Fibroblast of lung (primary cell): ENCODE data around the gene NOG. TPM values are rescaled to one million over a fixed set of nuclear protein-coding genes. Genes with fewer than 3 reads are reported as not detected.

Experiments used
- DNase-seq, 2 donors: peaks; one replicate each; pipeline versions ENCODE4 v3.0.0 to v3.0.0-alpha.2; 2010; ENCODE audit warnings: low read depth in 2 of 2
- H2AFZ ChIP-seq: 2 replicates; pipeline ENCODE4 v1.5.1; 2012; ENCODE audit warnings: low read length, control low read depth, inconsistent platforms
- H3K27ac ChIP-seq: 2 replicates; pipeline ENCODE4 v1.5.1; 2011; ENCODE audit warnings: low read length, control low read depth; ENCODE audit not compliant: insufficient read depth
- H3K27me3 ChIP-seq: 2 replicates; pipeline ENCODE4 v1.5.1; 2011; ENCODE audit warnings: mild to moderate bottlenecking, low read length; ENCODE audit not compliant: control insufficient read depth, insufficient read depth
- H3K36me3 ChIP-seq: 2 replicates; pipeline ENCODE4 v1.5.1; 2011; ENCODE audit warnings: low read length; ENCODE audit not compliant: control insufficient read depth, insufficient read depth
- H3K4me1 ChIP-seq: 2 replicates; pipeline ENCODE4 v1.5.1; 2011; ENCODE audit warnings: low read length; ENCODE audit not compliant: control insufficient read depth, insufficient read depth; ENCODE audit errors: extremely low read depth
- H3K4me2 ChIP-seq: 2 replicates; pipeline ENCODE4 v1.5.1; 2011; ENCODE audit warnings: low read length, control low read depth; ENCODE audit not compliant: insufficient read depth; ENCODE audit errors: extremely low read depth
- H3K4me3 ChIP-seq, 4 experiments: fragments of 200-600 bp in 1 of 4; sonication (generic) in 1 of 4; replicated peaks in 1 of 4; 2 replicates each; pipeline ENCODE4 v1.5.1; 2011 to 2016; ENCODE audit warnings: low read length in 4 of 4, low read depth in 3 of 4, mild to moderate bottlenecking in 3 of 4, control low read depth in 2 of 4, inconsistent platforms in 1 of 4, mixed read lengths in 1 of 4; ENCODE audit not compliant: insufficient read depth in 1 of 4; ENCODE audit errors: control extremely low read depth in 1 of 4
- H3K79me2 ChIP-seq: 2 replicates; pipeline ENCODE4 v1.5.1; 2012; ENCODE audit warnings: mild to moderate bottlenecking, low read length, inconsistent platforms; ENCODE audit not compliant: control insufficient read depth, insufficient read depth
- H3K9ac ChIP-seq: 2 replicates; pipeline ENCODE4 v1.5.1; 2011; ENCODE audit warnings: mild to moderate bottlenecking, low read length, control low read depth; ENCODE audit not compliant: insufficient read depth
- H3K9me3 ChIP-seq: 2 replicates; pipeline ENCODE4 v1.5.1; 2012; ENCODE audit warnings: low read depth, low read length; ENCODE audit not compliant: control insufficient read depth, insufficient read depth
- H4K20me1 ChIP-seq: 2 replicates; pipeline ENCODE4 v1.5.1; 2011; ENCODE audit warnings: low read length; ENCODE audit not compliant: control insufficient read depth, insufficient read depth; ENCODE audit errors: extremely low read depth
- EZH2 ChIP-seq: IDR thresholded peaks from 2 replicates; pipeline ENCODE4 v1.5.1; 2012; ENCODE audit warnings: low read length, control low read depth, mild to moderate bottlenecking; ENCODE audit errors: missing control alignments
- polyA plus RNA-seq, 2 donors: library from polyadenylated mRNA; depleted of rRNA in 1 of 2; stranded (reverse) in 1 of 2; unstranded in 1 of 2; fragments of >200 nt; gene quantifications; 2 replicates each; pipeline ENCODE4 v1.2.1, GENCODE V29; 2011 to 2012; ENCODE audit warnings: missing spikeins in 1 of 2
- total RNA-seq: library from RNA; depleted of rRNA; stranded (reverse); fragments of >200 nt; gene quantifications from 2 replicates; pipeline ENCODE4 v1.2.1, GENCODE V29; 2014
- TF ChIP-seq, protein P1 (sequence below), 2 donors: IDR thresholded peaks in 1 of 2; conservative IDR thresholded peaks in 1 of 2; 1 replicate in 1 of 2; 2 replicates in 1 of 2; pipeline ENCODE4 v1.5.1; 2011 to 2012; ENCODE audit warnings: low read length in 2 of 2, control low read depth in 1 of 2, inconsistent platforms in 1 of 2, low read depth in 1 of 2, mild to moderate bottlenecking in 1 of 2

Gene NOG
- total and polyA plus RNA-seq, 2 donors (not counting 1 experiment from before 2014, with no cell fraction given), result 0.73 to 0.99 TPM

DNA sequence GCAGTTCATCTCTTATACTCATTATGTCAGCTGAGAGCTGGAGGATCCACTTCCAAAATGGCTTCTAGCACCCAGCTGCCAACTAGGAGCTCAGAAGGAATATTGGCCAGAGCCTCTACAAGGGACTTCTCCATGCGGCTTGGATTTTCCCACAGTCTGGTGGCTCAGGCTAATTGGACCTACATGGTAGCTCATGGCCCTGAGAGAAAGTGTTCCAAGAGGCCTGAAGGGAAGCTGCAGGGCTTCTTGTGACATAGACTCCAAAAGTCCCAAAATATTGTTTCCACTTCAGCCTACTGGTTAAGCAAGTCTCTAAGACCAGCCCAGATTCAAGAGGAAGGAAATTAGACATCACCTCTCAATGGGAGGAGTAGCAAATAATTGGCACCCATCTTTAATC lies 6.8 kb downstream of the NOG start:
- no peaks in the 10 kb centered on the region for H3K36me3 ChIP-seq
- H3K9ac ChIP-seq, result no peak overlapping the region
- H3K4me1 ChIP-seq, result peaks cover 3% of the 10 kb centered on the region
- no peak overlapping the region for H3K4me3 ChIP-seq
- H3K4me2 ChIP-seq, result no peak overlapping the region
- no peak for DNase-seq
- no peaks in the 10 kb centered on the region for H3K27me3 ChIP-seq
- H3K27ac ChIP-seq, result no peak overlapping the region
- no peaks in the 10 kb centered on the region for H4K20me1 ChIP-seq
- no peaks in the 10 kb centered on the region for H3K79me2 ChIP-seq
- TF ChIP-seq EZH2, result no peak
- TF ChIP-seq, protein P1, sequence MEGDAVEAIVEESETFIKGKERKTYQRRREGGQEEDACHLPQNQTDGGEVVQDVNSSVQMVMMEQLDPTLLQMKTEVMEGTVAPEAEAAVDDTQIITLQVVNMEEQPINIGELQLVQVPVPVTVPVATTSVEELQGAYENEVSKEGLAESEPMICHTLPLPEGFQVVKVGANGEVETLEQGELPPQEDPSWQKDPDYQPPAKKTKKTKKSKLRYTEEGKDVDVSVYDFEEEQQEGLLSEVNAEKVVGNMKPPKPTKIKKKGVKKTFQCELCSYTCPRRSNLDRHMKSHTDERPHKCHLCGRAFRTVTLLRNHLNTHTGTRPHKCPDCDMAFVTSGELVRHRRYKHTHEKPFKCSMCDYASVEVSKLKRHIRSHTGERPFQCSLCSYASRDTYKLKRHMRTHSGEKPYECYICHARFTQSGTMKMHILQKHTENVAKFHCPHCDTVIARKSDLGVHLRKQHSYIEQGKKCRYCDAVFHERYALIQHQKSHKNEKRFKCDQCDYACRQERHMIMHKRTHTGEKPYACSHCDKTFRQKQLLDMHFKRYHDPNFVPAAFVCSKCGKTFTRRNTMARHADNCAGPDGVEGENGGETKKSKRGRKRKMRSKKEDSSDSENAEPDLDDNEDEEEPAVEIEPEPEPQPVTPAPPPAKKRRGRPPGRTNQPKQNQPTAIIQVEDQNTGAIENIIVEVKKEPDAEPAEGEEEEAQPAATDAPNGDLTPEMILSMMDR (conservative IDR thresholded peaks at IDR 0.05 in 1 of 2, IDR thresholded peaks at IDR 0.05 in 1 of 2; ENCODE audit: low read depth in 1 of 2, low read length in 2 of 2), result no peak
- H3K9me3 ChIP-seq, result no peaks in the 10 kb centered on the region
- H2AFZ ChIP-seq, result no peak overlapping the region

DNA sequence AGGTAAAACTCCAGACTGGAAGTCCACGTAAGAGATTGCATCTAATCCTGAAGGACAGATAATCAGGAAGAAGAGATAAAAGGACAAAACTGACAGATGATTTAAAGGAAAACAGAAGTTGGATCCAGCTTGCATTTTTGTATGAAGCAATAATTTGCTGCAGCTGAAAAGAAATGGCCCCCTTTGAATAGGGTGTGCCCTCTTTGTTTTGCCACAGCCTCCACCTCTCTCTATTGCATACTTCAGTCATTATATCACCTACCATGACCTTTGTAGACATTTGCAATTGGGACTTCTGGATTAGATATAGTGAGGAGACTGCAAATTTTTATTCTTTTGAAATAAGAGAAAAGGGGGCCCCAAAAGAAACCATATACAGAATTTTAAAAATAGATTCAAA lies 8.1 kb downstream of the NOG start:
- Histone ChIP-seq H4K20me1 (no peaks in the 10 kb centered on the region), H3K27me3 (no peaks in the 10 kb centered on the region), H2AFZ (no peak overlapping the region), H3K27ac (no peak overlapping the region), H3K4me1 (no peaks in the 10 kb centered on the region), H3K9ac (no peak overlapping the region), H3K9me3 (no peaks in the 10 kb centered on the region), H3K79me2 (no peaks in the 10 kb centered on the region), H3K4me2 (no peak overlapping the region), H3K36me3 (no peaks in the 10 kb centered on the region), H3K4me3 (no peak overlapping the region)
- TF ChIP-seq EZH2, result no peak
- TF ChIP-seq, protein P1 (conservative IDR thresholded peaks at IDR 0.05 in 1 of 2, IDR thresholded peaks at IDR 0.05 in 1 of 2; ENCODE audit: low read depth in 1 of 2, low read length in 2 of 2), result no peak
- DNase-seq, result no peak

DNA sequence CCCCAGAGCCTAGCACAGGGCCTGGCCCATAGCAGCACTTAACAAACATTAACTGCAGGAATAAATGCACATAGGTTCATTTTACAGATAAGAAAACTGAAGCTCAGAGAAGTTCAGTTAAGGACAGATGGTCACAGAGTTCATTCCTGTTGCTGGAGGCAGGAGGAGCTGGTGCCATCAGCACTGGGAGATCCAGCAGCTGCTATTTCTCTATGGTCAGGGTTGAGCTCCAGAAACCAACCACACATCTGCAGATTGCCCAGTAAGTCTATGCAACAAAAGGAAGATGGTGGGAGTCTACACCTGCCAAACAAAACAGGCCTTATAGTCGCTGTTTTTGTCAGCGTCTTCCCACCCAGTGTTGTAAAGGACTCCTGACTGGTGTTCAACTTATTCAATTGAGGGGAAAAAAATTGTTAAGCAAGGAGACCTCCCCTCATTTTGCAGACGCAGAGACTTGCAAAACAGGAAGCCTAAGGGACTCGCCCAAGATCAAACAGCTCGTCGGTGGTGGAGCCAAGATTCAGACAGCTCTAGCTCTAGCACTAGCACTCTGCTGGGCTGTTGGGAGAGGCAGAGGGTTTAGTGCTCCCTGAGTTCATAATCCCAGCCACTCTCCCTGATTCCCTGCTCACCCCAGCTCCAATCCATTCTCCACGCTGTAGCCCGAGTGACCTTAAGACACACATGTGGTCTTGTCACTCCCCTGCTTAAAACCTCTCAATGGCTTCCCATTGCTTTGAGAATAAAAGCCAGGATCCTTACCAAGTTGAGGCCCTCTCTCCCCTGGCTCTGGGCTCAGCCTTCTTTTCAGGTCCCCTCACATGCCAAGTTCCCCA lies 9.0 kb downstream of the NOG start:
- no peak for DNase-seq
- H3K27me3 ChIP-seq, result no peaks in the 10 kb centered on the region
- no peak overlapping the region for H3K4me3 ChIP-seq

More for the DNA sequence above, 9.0 kb downstream of the NOG start:
- Histone ChIP-seq H3K79me2 (no peaks in the 10 kb centered on the region), H3K9ac (no peak overlapping the region), H3K4me1 (no peaks in the 10 kb centered on the region), H3K9me3 (no peaks in the 10 kb centered on the region), H3K4me2 (no peak overlapping the region), H2AFZ (no peak overlapping the region), H3K27ac (no peak overlapping the region), H3K36me3 (no peaks in the 10 kb centered on the region), H4K20me1 (no peaks in the 10 kb centered on the region)
- no peak for TF ChIP-seq EZH2
- TF ChIP-seq, protein P1 (conservative IDR thresholded peaks at IDR 0.05 in 1 of 2, IDR thresholded peaks at IDR 0.05 in 1 of 2; ENCODE audit: low read depth in 1 of 2, low read length in 2 of 2), result no peak
